ENCODE results near the gene LUC7L.
"Not testable (repeated sequence)": the region's sequence is repeated elsewhere in the genome, so short reads cannot be mapped to it uniquely, and the experiment has no call there.

The LUC7L gene

GRCh38 chr16:175011-175949 lies 54.0 kb downstream of the LUC7L start:
- no peak for DNase-seq (ENCODE audit: low spot score in 2 of 2)
- peak overlapping the region; percentile 24 for H3K4me3 Mint-ChIP-seq
- peaks cover 1% of the 10 kb centered on the region for H3K36me3 Mint-ChIP-seq
- peaks cover 11% of the 10 kb centered on the region for H3K4me1 Mint-ChIP-seq
- H3K27me3 Mint-ChIP-seq = peaks cover 35% of the 10 kb centered on the region
- ATAC-seq (ENCODE audit: low read depth) = no peak
- H3K27ac Mint-ChIP-seq = no peak overlapping the region
- no peaks in the 10 kb centered on the region for H3K9me3 Mint-ChIP-seq

DNA sequence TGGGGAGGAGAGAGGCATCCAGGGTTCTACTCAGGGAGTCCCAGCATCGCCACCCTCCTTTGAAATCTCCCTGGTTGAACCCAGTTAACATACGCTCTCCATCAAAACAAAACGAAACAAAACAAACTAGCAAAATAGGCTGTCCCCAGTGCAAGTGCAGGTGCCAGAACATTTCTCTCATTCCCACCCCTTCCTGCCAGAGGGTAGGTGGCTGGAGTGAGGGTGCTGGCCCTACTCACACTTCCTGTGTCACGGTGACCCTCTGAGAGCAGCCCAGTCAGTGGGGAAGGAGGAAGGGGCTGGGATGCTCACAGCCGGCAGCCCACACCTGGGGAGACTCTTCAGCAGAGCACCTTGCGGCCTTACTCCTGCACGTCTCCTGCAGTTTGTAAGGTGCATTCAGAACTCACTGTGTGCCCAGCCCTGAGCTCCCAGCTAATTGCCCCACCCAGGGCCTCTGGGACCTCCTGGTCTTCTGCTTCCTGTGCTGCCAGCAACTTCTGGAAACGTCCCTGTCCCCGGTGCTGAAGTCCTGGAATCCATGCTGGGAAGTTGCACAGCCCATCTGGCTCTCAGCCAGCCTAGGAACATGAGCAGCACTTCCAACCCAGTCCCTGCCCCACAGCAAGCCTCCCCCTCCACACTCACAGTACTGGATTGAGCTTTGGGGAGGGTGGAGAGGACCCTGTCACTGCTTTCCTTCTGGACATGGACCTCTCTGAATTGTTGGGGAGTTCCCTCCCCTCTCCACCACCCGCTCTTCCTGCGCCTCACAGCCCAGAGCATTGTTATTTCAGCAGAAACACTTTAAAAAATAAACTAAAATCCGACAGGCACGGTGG lies 55.1 kb downstream of the LUC7L start:
- not testable (repeated sequence) for H3K4me3 Mint-ChIP-seq; H3K36me3 Mint-ChIP-seq; H3K27ac Mint-ChIP-seq; DNase-seq (ENCODE audit: low spot score in 2 of 2); H3K9me3 Mint-ChIP-seq; ATAC-seq (ENCODE audit: low read depth)
- Mint-ChIP-seq H3K27me3 (peaks cover 40% of the 10 kb centered on the region), H3K4me1 (peaks cover 11% of the 10 kb centered on the region)

GRCh38 chr16:173211-173854 lies 55.9 kb downstream of the LUC7L start:
- Mint-ChIP-seq H3K4me1 (peaks cover 14% of the 10 kb centered on the region), H3K4me3 (peak overlapping the region; percentile 46), H3K27me3 (peaks cover 44% of the 10 kb centered on the region)
- H3K27ac Mint-ChIP-seq; DNase-seq (ENCODE audit: low spot score in 2 of 2); ATAC-seq (ENCODE audit: low read depth); H3K36me3 Mint-ChIP-seq; H3K9me3 Mint-ChIP-seq: not testable (repeated sequence)

DNA sequence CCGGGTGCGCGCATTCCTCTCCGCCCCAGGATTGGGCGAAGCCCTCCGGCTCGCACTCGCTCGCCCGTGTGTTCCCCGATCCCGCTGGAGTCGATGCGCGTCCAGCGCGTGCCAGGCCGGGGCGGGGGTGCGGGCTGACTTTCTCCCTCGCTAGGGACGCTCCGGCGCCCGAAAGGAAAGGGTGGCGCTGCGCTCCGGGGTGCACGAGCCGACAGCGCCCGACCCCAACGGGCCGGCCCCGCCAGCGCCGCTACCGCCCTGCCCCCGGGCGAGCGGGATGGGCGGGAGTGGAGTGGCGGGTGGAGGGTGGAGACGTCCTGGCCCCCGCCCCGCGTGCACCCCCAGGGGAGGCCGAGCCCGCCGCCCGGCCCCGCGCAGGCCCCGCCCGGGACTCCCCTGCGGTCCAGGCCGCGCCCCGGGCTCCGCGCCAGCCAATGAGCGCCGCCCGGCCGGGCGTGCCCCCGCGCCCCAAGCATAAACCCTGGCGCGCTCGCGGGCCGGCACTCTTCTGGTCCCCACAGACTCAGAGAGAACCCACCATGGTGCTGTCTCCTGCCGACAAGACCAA lies 56.8 kb downstream of the LUC7L start, which contains the start of gene HBA2:
Gene HBA2, plus strand, starts transcription at position 503 of the 568 bp plus-strand sequence. Its CDS starts 37 bp downstream, at position 540.
- Mint-ChIP-seq H3K4me3 (peak within 1 kb of the TSS; percentile 46), H3K4me1 (peaks cover 14% of the 10 kb centered on the region), H3K27me3 (peaks cover 40% of the 10 kb centered on the region)
- not testable (repeated sequence) for H3K36me3 Mint-ChIP-seq; DNase-seq (ENCODE audit: low spot score in 2 of 2); H3K9me3 Mint-ChIP-seq; H3K27ac Mint-ChIP-seq
- peak; percentile 50 for ATAC-seq (ENCODE audit: low read depth)

DNA sequence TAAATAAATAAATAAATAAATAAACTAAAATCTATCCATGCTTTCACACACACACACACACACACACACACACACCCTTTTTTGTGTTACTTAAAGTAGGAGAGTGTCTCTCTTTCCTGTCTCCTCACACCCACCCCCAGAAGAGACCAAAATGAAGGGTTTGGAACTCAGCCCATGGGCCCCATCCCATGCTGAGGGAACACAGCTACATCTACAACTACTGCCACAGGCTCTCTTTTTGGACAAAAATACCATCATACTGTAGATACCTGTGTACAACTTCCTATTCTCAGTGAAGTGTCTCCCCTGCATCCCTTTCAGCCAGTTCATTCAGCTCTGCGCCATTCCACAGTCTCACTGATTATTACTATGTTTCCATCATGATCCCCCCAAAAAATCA lies 58.5 kb downstream of the LUC7L start:
- H3K4me3 Mint-ChIP-seq = no peak overlapping the region
- DNase-seq (ENCODE audit: low spot score in 2 of 2) = no peak
- peaks cover 14% of the 10 kb centered on the region for H3K4me1 Mint-ChIP-seq
- H3K27me3 Mint-ChIP-seq = peaks cover 46% of the 10 kb centered on the region
- ATAC-seq (ENCODE audit: low read depth) = no peak
- H3K9me3 Mint-ChIP-seq = no peaks in the 10 kb centered on the region
- H3K36me3 Mint-ChIP-seq = peaks cover 3% of the 10 kb centered on the region
- no peak overlapping the region for H3K27ac Mint-ChIP-seq

DNA sequence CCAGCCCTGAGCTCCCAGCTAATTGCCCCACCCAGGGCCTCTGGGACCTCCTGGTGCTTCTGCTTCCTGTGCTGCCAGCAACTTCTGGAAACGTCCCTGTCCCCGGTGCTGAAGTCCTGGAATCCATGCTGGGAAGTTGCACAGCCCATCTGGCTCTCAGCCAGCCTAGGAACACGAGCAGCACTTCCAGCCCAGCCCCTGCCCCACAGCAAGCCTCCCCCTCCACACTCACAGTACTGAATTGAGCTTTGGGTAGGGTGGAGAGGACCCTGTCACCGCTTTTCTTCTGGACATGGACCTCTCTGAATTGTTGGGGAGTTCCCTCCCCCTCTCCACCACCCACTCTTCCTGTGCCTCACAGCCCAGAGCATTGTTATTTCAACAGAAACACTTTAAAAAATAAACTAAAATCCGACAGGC lies 59.2 kb downstream of the LUC7L start:
- not testable (repeated sequence) for H3K4me1 Mint-ChIP-seq; H3K9me3 Mint-ChIP-seq; H3K27ac Mint-ChIP-seq; H3K36me3 Mint-ChIP-seq; H3K4me3 Mint-ChIP-seq; DNase-seq (ENCODE audit: low spot score in 2 of 2); ATAC-seq (ENCODE audit: low read depth)
- peaks cover 40% of the 10 kb centered on the region for H3K27me3 Mint-ChIP-seq

- no peak overlapping the region for H3K27ac Mint-ChIP-seq
- DNase-seq (ENCODE audit: low spot score in 2 of 2) (no peak), ATAC-seq (ENCODE audit: low read depth) (no peak)
- H3K4me3 Mint-ChIP-seq = no peak overlapping the region
- H3K9me3 Mint-ChIP-seq = no peaks in the 10 kb centered on the region
- H3K36me3 Mint-ChIP-seq = peaks cover 3% of the 10 kb centered on the region
- peaks cover 34% of the 10 kb centered on the region for H3K27me3 Mint-ChIP-seq
- H3K4me1 Mint-ChIP-seq = peaks cover 8% of the 10 kb centered on the region
Measured at GRCh38 chr16:169014-169413, 60.2 kb downstream of the LUC7L start.

DNA sequence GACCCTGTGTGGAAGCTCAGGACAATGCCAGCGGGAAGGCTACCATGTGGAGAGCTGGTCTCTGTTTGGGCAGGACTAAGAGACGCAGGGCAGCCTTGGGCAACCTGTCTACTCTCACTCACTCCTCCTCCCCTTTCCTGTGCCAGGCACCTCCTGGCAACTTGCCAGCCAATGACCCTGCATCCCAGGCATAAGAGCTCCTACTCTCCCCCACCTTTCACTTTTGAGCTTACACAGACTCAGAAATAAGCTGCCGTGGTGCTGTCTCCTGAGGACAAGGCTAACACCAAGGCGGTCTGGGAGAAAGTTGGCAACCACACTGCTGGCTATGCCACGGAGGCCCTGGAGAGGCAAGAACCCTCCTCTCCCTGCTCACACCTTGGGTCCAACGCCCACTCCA lies 60.8 kb downstream of the LUC7L start:
- ATAC-seq (ENCODE audit: low read depth) = no peak
- Mint-ChIP-seq H3K9me3 (no peaks in the 10 kb centered on the region), H3K27ac (no peak overlapping the region), H3K27me3 (peaks cover 30% of the 10 kb centered on the region), H3K36me3 (peaks cover 3% of the 10 kb centered on the region), H3K4me3 (no peak overlapping the region), H3K4me1 (peaks cover 4% of the 10 kb centered on the region)
- DNase-seq (ENCODE audit: low spot score in 2 of 2) = no peak

DNA sequence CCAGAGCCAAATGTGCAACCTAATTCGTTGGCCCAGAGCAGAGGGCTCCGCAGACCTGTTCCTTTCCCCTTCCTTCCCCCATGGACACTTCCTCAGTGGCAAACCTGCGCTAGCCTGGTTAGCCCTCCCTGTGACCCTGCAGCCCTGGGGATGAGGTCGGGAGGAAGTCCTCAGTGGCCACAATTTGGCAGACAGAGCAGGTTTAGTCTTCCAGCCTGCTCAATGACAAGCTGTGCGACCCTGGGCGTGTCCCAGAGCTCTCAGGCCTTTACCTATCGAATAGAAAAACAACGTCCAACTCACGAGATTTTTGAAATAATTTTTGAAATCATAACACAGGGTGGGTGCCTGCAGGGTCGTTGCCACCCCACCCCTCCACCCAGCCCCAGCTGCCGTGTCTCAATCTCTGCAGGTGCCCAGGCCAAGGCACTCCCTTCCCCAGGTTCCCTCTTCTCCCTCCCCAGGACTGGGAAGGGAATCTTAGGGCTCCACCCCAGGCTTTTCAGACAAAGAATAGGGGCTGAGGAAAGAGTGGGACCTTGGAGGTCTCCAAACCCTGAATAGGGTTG lies 62.0 kb downstream of the LUC7L start:
- peaks cover 3% of the 10 kb centered on the region for H3K36me3 Mint-ChIP-seq
- no peak for ATAC-seq (ENCODE audit: low read depth)
- peaks cover 29% of the 10 kb centered on the region for H3K27me3 Mint-ChIP-seq
- DNase-seq (ENCODE audit: low spot score in 2 of 2) = no peak
- H3K27ac Mint-ChIP-seq = no peak overlapping the region
- peaks cover 3% of the 10 kb centered on the region for H3K4me1 Mint-ChIP-seq
- H3K4me3 Mint-ChIP-seq = no peak overlapping the region
- H3K9me3 Mint-ChIP-seq = no peaks in the 10 kb centered on the region

GRCh38 chr16:166375-167121 lies 62.7 kb downstream of the LUC7L start:
- ATAC-seq (ENCODE audit: low read depth) (no peak), DNase-seq (ENCODE audit: low spot score in 2 of 2) (no peak)
- Mint-ChIP-seq H3K36me3 (peaks cover 1% of the 10 kb centered on the region), H3K9me3 (no peaks in the 10 kb centered on the region), H3K4me1 (peaks cover 3% of the 10 kb centered on the region), H3K4me3 (no peak overlapping the region), H3K27me3 (peaks cover 28% of the 10 kb centered on the region), H3K27ac (no peak overlapping the region)

DNA sequence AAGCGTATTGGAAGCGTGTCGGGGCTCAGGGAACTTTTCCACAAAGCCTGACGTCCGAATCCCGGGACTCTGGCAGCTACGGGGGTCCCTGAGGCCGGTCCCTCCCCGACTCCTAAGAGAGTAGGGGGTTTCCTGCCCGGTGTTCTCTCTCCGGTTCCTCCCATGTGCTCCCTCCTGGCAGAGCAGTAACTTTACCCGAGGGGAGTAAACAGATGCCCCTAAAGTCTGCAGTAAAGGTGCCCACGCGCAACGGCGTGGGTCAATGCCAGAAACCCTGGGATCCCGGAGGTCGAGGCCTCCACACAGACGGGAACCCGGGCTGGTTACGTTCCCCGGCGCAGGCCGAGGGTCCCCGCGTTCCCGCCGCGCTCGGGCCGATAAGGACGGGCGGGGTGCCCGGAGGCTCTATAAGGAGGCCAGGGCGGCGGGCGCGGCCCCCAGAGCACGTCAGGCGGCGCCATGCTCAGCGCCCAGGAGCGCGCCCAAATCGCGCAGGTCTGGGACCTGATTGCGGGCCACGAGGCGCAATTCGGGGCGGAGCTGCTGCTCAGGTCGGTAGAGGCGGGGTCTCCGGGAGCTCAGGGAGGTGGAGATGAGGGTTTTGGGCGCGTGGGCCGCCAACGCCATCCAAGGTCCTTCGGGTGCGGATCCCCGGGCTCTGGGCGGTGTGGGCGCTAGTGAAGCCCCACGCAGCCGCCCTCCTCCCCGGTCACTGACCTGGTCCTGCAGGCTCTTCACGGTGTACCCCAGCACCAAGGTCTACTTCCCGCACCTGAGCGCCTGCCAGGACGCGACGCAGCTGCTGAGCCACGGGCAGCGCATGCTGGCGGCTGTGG lies 63.5 kb downstream of the LUC7L start, which contains the start of gene HBM:
Gene HBM, plus strand, starts transcription at position 440 of the 836 bp plus-strand sequence. Its CDS starts 20 bp downstream, at position 460.
- H3K4me1 Mint-ChIP-seq = peaks cover 3% of the 10 kb centered on the region

More for the DNA sequence above, 63.5 kb downstream of the LUC7L start, which contains the start of gene HBM:
- no peak within 1 kb of the TSS for H3K27ac Mint-ChIP-seq
- ATAC-seq (ENCODE audit: low read depth) (peak; percentile 47), DNase-seq (ENCODE audit: low spot score in 2 of 2) (no peak)
- peaks cover 1% of the 10 kb centered on the region for H3K36me3 Mint-ChIP-seq
- peaks cover 28% of the 10 kb centered on the region for H3K27me3 Mint-ChIP-seq
- no peaks in the 10 kb centered on the region for H3K9me3 Mint-ChIP-seq
- peak within 1 kb of the TSS; percentile 53 for H3K4me3 Mint-ChIP-seq

All from memory B cell (primary cell).